ENCODE results near the gene COG2. TPM values are rescaled to one million over a fixed set of nuclear protein-coding genes. Genes with fewer than 3 reads are reported as not detected.

COG2 gene
- total RNA-seq, 1 experiment from 2014 or later: 46.9 TPM

GRCh38 chr1:230622151-230622550 is 20.1 kb upstream of the COG2 start:
- peaks cover 12% of the 10 kb centered on the region for H3K27me3 Mint-ChIP-seq (ENCODE audit: insufficient read depth, unreplicated experiment)
- no peaks in the 10 kb centered on the region for H3K9me3 ChIP-seq
- H3K27ac Mint-ChIP-seq (ENCODE audit: unreplicated experiment): no peak overlapping the region
- no peak for DNase-seq
- H3K36me3 ChIP-seq (ENCODE audit: control insufficient read depth, insufficient read depth, low read length): no peaks in the 10 kb centered on the region
- no peaks in the 10 kb centered on the region for H3K4me1 Mint-ChIP-seq (ENCODE audit: low read depth, unreplicated experiment)
- H3K4me3 ChIP-seq (ENCODE audit: low read depth, low read length): no peak overlapping the region
- CTCF ChIA-PET: no interaction called here
- no peaks in the 10 kb centered on the region for H3K36me3 Mint-ChIP-seq (ENCODE audit: insufficient read depth, unreplicated experiment)
- intact Hi-C loops (cut with micrococcal nuclease; ENCODE audit: unreplicated experiment): no loop called here
- POLR2A ChIA-PET: no interaction called here
- H3K9me3 Mint-ChIP-seq (ENCODE audit: unreplicated experiment): no peaks in the 10 kb centered on the region
- H3K4me3 Mint-ChIP-seq (ENCODE audit: unreplicated experiment): no peak overlapping the region
- no TSS peak for BruUV-seq (replicated peaks)
- H3K27me3 ChIP-seq (replicated peaks; ENCODE audit: control insufficient read depth, insufficient read depth, low read length): no peaks in the 10 kb centered on the region
- no peak for TF ChIP-seq CTCF (IDR thresholded peaks at IDR 0.05; ENCODE audit: insufficient read depth in 1 of 2, low read depth in 1 of 2, low read length in 1 of 2, severe bottlenecking in 1 of 2, unreplicated experiment in 1 of 2)
- H3K4me1 ChIP-seq: no peaks in the 10 kb centered on the region

GRCh38 chr1:230624097-230624713 is 18.1 kb upstream of the COG2 start:
- no peaks in the 10 kb centered on the region for H3K36me3 Mint-ChIP-seq (ENCODE audit: insufficient read depth, unreplicated experiment)
- DNase-seq: no peak
- H3K4me1 Mint-ChIP-seq (ENCODE audit: low read depth, unreplicated experiment): no peaks in the 10 kb centered on the region
- ChIA-PET CTCF (no interaction called here), POLR2A (no interaction called here)
- H3K27me3 ChIP-seq (replicated peaks; ENCODE audit: control insufficient read depth, insufficient read depth, low read length): no peaks in the 10 kb centered on the region
- H3K4me1 ChIP-seq: no peaks in the 10 kb centered on the region
- H3K27ac Mint-ChIP-seq (ENCODE audit: unreplicated experiment): no peak overlapping the region
- no peak for TF ChIP-seq CTCF (IDR thresholded peaks at IDR 0.05; ENCODE audit: insufficient read depth in 1 of 2, low read depth in 1 of 2, low read length in 1 of 2, severe bottlenecking in 1 of 2, unreplicated experiment in 1 of 2)
- intact Hi-C loops (cut with micrococcal nuclease; ENCODE audit: unreplicated experiment): no loop called here
- H3K9me3 ChIP-seq: no peaks in the 10 kb centered on the region
- no peak overlapping the region for H3K4me3 Mint-ChIP-seq (ENCODE audit: unreplicated experiment)
- peaks cover 9% of the 10 kb centered on the region for H3K27me3 Mint-ChIP-seq (ENCODE audit: insufficient read depth, unreplicated experiment)
- H3K4me3 ChIP-seq (ENCODE audit: low read depth, low read length): no peak overlapping the region
- BruUV-seq (replicated peaks): no TSS peak
- no peaks in the 10 kb centered on the region for H3K9me3 Mint-ChIP-seq (ENCODE audit: unreplicated experiment)
- no peaks in the 10 kb centered on the region for H3K36me3 ChIP-seq (ENCODE audit: control insufficient read depth, insufficient read depth, low read length)

GRCh38 chr1:230626232-230626631 is 16.0 kb upstream of the COG2 start:
- no TSS peak for BruUV-seq (replicated peaks)
- Mint-ChIP-seq H3K9me3 (ENCODE audit: unreplicated experiment) (no peaks in the 10 kb centered on the region), H3K27me3 (ENCODE audit: insufficient read depth, unreplicated experiment) (peaks cover 2% of the 10 kb centered on the region), H3K27ac (ENCODE audit: unreplicated experiment) (no peak overlapping the region), H3K4me1 (ENCODE audit: low read depth, unreplicated experiment) (no peaks in the 10 kb centered on the region), H3K36me3 (ENCODE audit: insufficient read depth, unreplicated experiment) (no peaks in the 10 kb centered on the region), H3K4me3 (ENCODE audit: unreplicated experiment) (no peak overlapping the region)
- Histone ChIP-seq H3K27me3 (replicated peaks; ENCODE audit: control insufficient read depth, insufficient read depth, low read length) (no peaks in the 10 kb centered on the region), H3K4me3 (ENCODE audit: low read depth, low read length) (no peak overlapping the region), H3K9me3 (no peaks in the 10 kb centered on the region), H3K36me3 (ENCODE audit: control insufficient read depth, insufficient read depth, low read length) (no peaks in the 10 kb centered on the region), H3K4me1 (no peaks in the 10 kb centered on the region)
- intact Hi-C loops (cut with micrococcal nuclease; ENCODE audit: unreplicated experiment): no loop called here
- POLR2A ChIA-PET: no interaction called here
- no peak for TF ChIP-seq CTCF (IDR thresholded peaks at IDR 0.05; ENCODE audit: insufficient read depth in 1 of 2, low read depth in 1 of 2, low read length in 1 of 2, severe bottlenecking in 1 of 2, unreplicated experiment in 1 of 2)
- DNase-seq: no peak
- CTCF ChIA-PET: no interaction called here

All from Caco-2 (cell line).